Gastrocnemius medialis (tissue), 4 donors: ENCODE measurements around the gene LMNB1.

Source experiments
- POLR2A ChIP-seq, 2 donors: fragments of 450-650 bp; IDR thresholded peaks; one replicate each; pipeline ENCODE4 v1.6.1; 2017; ENCODE audit warnings: antibody characterized with exemption in 2 of 2, mild to moderate bottlenecking in 2 of 2, moderate library complexity in 2 of 2
- TF ChIP-seq, protein P1 (sequence below), 5 experiments: fragments of 450-650 bp in 3 of 5; fragments of 200-600 bp in 2 of 5; sonication (generic) in 2 of 5; IDR thresholded peaks in 4 of 5; conservative IDR thresholded peaks in 1 of 5; 1 replicate in 4 of 5; 2 replicates in 1 of 5; pipeline ENCODE4 v1.5.1; 2016 to 2019; ENCODE audit warnings: antibody characterized with exemption in 5 of 5, mild to moderate bottlenecking in 3 of 5, moderate library complexity in 3 of 5

DNA sequence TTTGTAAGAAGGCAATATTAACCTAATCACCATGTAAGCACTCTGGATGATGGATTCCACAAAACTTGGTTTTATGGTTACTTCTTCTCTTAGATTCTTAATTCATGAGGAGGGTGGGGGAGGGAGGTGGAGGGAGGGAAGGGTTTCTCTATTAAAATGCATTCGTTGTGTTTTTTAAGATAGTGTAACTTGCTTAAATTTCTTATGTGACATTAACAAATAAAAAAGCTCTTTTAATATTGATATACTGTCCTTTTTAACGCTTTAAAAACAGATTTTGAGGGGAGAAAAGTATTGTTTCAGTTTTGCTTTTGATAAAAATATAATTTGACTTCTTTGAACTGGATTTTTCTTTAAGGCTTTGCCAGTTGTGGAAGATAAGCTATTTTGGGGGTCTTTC is 59.8 kb downstream of the LMNB1 start:
- TF ChIP-seq POLR2A (IDR thresholded peaks at IDR 0.05) = no peak
- TF ChIP-seq, protein P1, sequence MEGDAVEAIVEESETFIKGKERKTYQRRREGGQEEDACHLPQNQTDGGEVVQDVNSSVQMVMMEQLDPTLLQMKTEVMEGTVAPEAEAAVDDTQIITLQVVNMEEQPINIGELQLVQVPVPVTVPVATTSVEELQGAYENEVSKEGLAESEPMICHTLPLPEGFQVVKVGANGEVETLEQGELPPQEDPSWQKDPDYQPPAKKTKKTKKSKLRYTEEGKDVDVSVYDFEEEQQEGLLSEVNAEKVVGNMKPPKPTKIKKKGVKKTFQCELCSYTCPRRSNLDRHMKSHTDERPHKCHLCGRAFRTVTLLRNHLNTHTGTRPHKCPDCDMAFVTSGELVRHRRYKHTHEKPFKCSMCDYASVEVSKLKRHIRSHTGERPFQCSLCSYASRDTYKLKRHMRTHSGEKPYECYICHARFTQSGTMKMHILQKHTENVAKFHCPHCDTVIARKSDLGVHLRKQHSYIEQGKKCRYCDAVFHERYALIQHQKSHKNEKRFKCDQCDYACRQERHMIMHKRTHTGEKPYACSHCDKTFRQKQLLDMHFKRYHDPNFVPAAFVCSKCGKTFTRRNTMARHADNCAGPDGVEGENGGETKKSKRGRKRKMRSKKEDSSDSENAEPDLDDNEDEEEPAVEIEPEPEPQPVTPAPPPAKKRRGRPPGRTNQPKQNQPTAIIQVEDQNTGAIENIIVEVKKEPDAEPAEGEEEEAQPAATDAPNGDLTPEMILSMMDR (IDR thresholded peaks at IDR 0.05 in 4 of 5, conservative IDR thresholded peaks at IDR 0.05 in 1 of 5) = no peak
